Loucy (cell line): Measurements from ENCODE around the gene MRTFA.

Experiments used
- EZH2phosphoT487 ChIP-seq: fragments of 200-600 bp; IDR thresholded peaks from 2 replicates; pipeline ENCODE4 v1.6.1; 2018; ENCODE audit warnings: antibody characterized with exemption, mild to moderate bottlenecking, moderate library complexity, borderline replicate concordance
- TF ChIP-seq, protein P1 (sequence below): fragments of 200-600 bp; sonication (generic); conservative IDR thresholded peaks from 2 replicates; pipeline ENCODE4 v1.5.1; 2014; ENCODE audit warnings: mild to moderate bottlenecking, antibody characterized with exemption, low read length

DNA sequence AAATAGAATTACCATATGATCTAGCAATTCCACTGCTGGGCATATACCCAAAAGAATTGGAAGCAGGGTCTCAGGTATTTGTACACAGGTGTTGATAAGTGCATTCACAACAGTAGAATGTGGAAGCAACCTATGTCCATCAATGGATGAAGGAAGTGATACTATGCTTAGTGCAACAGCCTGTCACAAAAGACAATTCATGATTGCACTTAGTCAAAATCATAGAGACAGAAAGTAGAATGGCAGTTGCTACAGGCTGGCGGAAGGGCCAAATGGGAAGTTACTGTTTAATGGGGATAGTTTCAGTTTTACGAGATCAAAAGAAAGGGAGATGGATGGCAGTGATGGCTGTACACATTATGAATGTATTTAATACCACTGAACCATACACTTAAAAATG, 224.1 kb downstream of the MRTFA start:
- TF ChIP-seq, protein P1, sequence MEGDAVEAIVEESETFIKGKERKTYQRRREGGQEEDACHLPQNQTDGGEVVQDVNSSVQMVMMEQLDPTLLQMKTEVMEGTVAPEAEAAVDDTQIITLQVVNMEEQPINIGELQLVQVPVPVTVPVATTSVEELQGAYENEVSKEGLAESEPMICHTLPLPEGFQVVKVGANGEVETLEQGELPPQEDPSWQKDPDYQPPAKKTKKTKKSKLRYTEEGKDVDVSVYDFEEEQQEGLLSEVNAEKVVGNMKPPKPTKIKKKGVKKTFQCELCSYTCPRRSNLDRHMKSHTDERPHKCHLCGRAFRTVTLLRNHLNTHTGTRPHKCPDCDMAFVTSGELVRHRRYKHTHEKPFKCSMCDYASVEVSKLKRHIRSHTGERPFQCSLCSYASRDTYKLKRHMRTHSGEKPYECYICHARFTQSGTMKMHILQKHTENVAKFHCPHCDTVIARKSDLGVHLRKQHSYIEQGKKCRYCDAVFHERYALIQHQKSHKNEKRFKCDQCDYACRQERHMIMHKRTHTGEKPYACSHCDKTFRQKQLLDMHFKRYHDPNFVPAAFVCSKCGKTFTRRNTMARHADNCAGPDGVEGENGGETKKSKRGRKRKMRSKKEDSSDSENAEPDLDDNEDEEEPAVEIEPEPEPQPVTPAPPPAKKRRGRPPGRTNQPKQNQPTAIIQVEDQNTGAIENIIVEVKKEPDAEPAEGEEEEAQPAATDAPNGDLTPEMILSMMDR, result no peak
- no peak for TF ChIP-seq EZH2phosphoT487
